SIG-M5 (cell line): Measurements from ENCODE around the gene NUP43.
"Not testable (repeated sequence)": the region's sequence is repeated elsewhere in the genome, so short reads cannot be mapped to it uniquely, and the experiment has no call there.

Experiments
- DNase-seq: peaks from one replicate; lab custom pipeline; 2025; lab: John Stamatoyannopoulos, UW

NUP43 gene

GRCh38 chr6:149746147-149746946 is at the start of gene NUP43:
Gene NUP43 (minus strand): TSS chr6:149746529. CDS start chr6:149746495, 34 bp downstream.
- peak; percentile 49 for DNase-seq

GRCh38 chr6:149783551-149783950 is 37.2 kb upstream of the NUP43 start:
- DNase-seq, result no peak

- DNase-seq, result no peak
Observed at GRCh38 chr6:149782337-149782736, 36.0 kb upstream of the NUP43 start.

GRCh38 chr6:149781715-149782114 is 35.4 kb upstream of the NUP43 start:
- DNase-seq, result no peak

- no peak for DNase-seq
Observed at GRCh38 chr6:149779644-149779963, 33.3 kb upstream of the NUP43 start.

GRCh38 chr6:149777624-149778023 is 31.3 kb upstream of the NUP43 start:
- DNase-seq, result no peak

GRCh38 chr6:149771925-149772324 is 25.6 kb upstream of the NUP43 start:
- DNase-seq, result no peak

- no peak for DNase-seq
Observed at GRCh38 chr6:149771185-149771584, 24.9 kb upstream of the NUP43 start.

- no peak for DNase-seq
Observed at GRCh38 chr6:149769676-149770075, 23.3 kb upstream of the NUP43 start.

GRCh38 chr6:149766156-149766769 is 19.9 kb upstream of the NUP43 start:
- DNase-seq, result no peak

GRCh38 chr6:149763866-149764265 is 17.5 kb upstream of the NUP43 start:
- no peak for DNase-seq

GRCh38 chr6:149761438-149761837 is 15.1 kb upstream of the NUP43 start:
- DNase-seq, result peak; percentile 59

- no peak for DNase-seq
Observed at GRCh38 chr6:149756261-149756636, 9.9 kb upstream of the NUP43 start.

GRCh38 chr6:149755300-149756260 is 9.3 kb upstream of the NUP43 start:
- no peak for DNase-seq

- no peak for DNase-seq
Observed at GRCh38 chr6:149754548-149754947, 8.2 kb upstream of the NUP43 start.

GRCh38 chr6:149753374-149753637 is 7.0 kb upstream of the NUP43 start:
- not testable (repeated sequence) for DNase-seq

- DNase-seq, result no peak
Observed at GRCh38 chr6:149752600-149753373, 6.5 kb upstream of the NUP43 start.

- not testable (repeated sequence) for DNase-seq
Observed at GRCh38 chr6:149751920-149752319, 5.6 kb upstream of the NUP43 start.

- DNase-seq, result no peak
Observed at GRCh38 chr6:149751239-149751638, 4.9 kb upstream of the NUP43 start.

GRCh38 chr6:149750136-149750609 is 3.8 kb upstream of the NUP43 start:
- DNase-seq, result no peak

- DNase-seq, result no peak
Observed at GRCh38 chr6:149749594-149750135, 3.3 kb upstream of the NUP43 start, which contains the start of gene PCMT1. Gene PCMT1 (plus strand): TSS chr6:149749741. CDS start chr6:149749902, 161 bp downstream.
